HEK293 (cell line): ENCODE results near the gene ITGB1.
"Not testable (repeated sequence)": the region's sequence is repeated elsewhere in the genome, so short reads cannot be mapped to it uniquely, and the experiment has no call there.

ENCODE experiments used
- CTCF ChIA-PET: fragments of 350-600 bp; formaldehyde crosslinking; extraction: SDS; loops from one replicate; lab custom pipeline; 2021; ENCODE audit warnings: antibody characterized with exemption; lab: Yijun Ruan, JAX
- POLR2A ChIA-PET: fragments of 300-600 bp; formaldehyde crosslinking; extraction: SDS; loops from one replicate; lab custom pipeline; 2020; ENCODE audit warnings: antibody characterized with exemption, inconsistent platforms; lab: Yijun Ruan, JAX
- H3K27ac ChIP-seq: fragments of 200-500 bp; sonication (Bioruptor generic); 2 replicates; pipeline ENCODE4 v1.5.1; 2014; ENCODE audit warnings: low read depth, low read length, control low read depth, inconsistent platforms; ENCODE audit errors: extremely low read depth
- H3K36me3 ChIP-seq, 2 experiments: fragments of 200-500 bp in 1 of 2; sonication (Bioruptor generic) in 1 of 2; 1 replicate in 1 of 2; 2 replicates in 1 of 2; pipeline ENCODE4 v1.5.1; 2014 to 2017; ENCODE audit warnings: inconsistent platforms in 2 of 2, low read length in 2 of 2; ENCODE audit not compliant: control insufficient read depth in 2 of 2, insufficient read depth in 1 of 2
- H3K4me1 ChIP-seq: fragments of 200-500 bp; sonication (Bioruptor generic); 2 replicates; pipeline ENCODE4 v1.5.1; 2014; ENCODE audit warnings: mild to moderate bottlenecking, low read length, inconsistent platforms; ENCODE audit not compliant: control insufficient read depth, insufficient read depth
- H3K4me3 ChIP-seq: 2 replicates; pipeline ENCODE4 v1.5.1; 2011; ENCODE audit warnings: low read depth, mild to moderate bottlenecking, control low read depth, low read length, moderate library complexity
- H3K9me3 ChIP-seq: fragments of 200-500 bp; sonication (Bioruptor generic); 2 replicates; pipeline ENCODE4 v1.5.1; 2014; ENCODE audit warnings: low read depth, low read length, inconsistent platforms; ENCODE audit not compliant: control insufficient read depth, insufficient read depth
- BCL11A ChIP-seq: fragments of 450-650 bp; formaldehyde crosslinking; IDR thresholded peaks from 2 replicates; pipeline ENCODE4 v1.5.1; 2016; ENCODE audit warnings: low read depth, missing biosample characterization, missing genetic modification characterization
- GLI2 ChIP-seq: fragments of 450-650 bp; formaldehyde crosslinking; IDR thresholded peaks from 2 replicates; pipeline ENCODE4; 2017; ENCODE audit warnings: missing biosample characterization, missing genetic modification characterization, low read depth, borderline replicate concordance
- GLI4 ChIP-seq: fragments of 450-650 bp; formaldehyde crosslinking; IDR thresholded peaks from 2 replicates; pipeline ENCODE4 v1.5.1; 2016; ENCODE audit warnings: missing biosample characterization, missing genetic modification characterization
- YY2 ChIP-seq: fragments of 450-650 bp; formaldehyde crosslinking; IDR thresholded peaks from 2 replicates; pipeline ENCODE4 v1.5.1; 2016; ENCODE audit warnings: missing biosample characterization, missing genetic modification characterization
- ZFP69B ChIP-seq: fragments of 450-650 bp; formaldehyde crosslinking; IDR thresholded peaks from 2 replicates; pipeline ENCODE4 v1.5.1; 2016; ENCODE audit warnings: missing biosample characterization, missing genetic modification characterization
- ZIC2 ChIP-seq: fragments of 450-650 bp; formaldehyde crosslinking; IDR thresholded peaks from 2 replicates; pipeline ENCODE4 v1.5.1; 2016; ENCODE audit warnings: missing biosample characterization, missing genetic modification characterization
- ZNF132 ChIP-seq: fragments of 450-650 bp; formaldehyde crosslinking; IDR thresholded peaks from 2 replicates; pipeline ENCODE4 v1.5.1; 2017; ENCODE audit warnings: missing biosample characterization, missing genetic modification characterization, borderline replicate concordance
- ZNF146 ChIP-seq: fragments of 450-650 bp; formaldehyde crosslinking; IDR thresholded peaks from 2 replicates; pipeline ENCODE4 v1.5.1; 2016; ENCODE audit warnings: missing biosample characterization, missing genetic modification characterization
- ZNF148 ChIP-seq: fragments of 450-650 bp; formaldehyde crosslinking; IDR thresholded peaks from 2 replicates; pipeline ENCODE4 v1.5.0; 2017; ENCODE audit warnings: missing biosample characterization, missing genetic modification characterization, borderline replicate concordance
- ZNF184 ChIP-seq: fragments of 450-650 bp; IDR thresholded peaks from 2 replicates; pipeline ENCODE4 v1.5.1; 2018; ENCODE audit warnings: missing biosample characterization, mild to moderate bottlenecking, missing genetic modification characterization
- ZNF335 ChIP-seq: fragments of 450-650 bp; formaldehyde crosslinking; conservative IDR thresholded peaks from 2 replicates; pipeline ENCODE4 v1.5.1; 2016; ENCODE audit warnings: missing biosample characterization, missing genetic modification characterization
- ZNF362 ChIP-seq: fragments of 450-650 bp; formaldehyde crosslinking; IDR thresholded peaks from 2 replicates; pipeline ENCODE4 v1.5.1; 2016; ENCODE audit warnings: missing biosample characterization, missing genetic modification characterization
- ZNF510 ChIP-seq: fragments of 450-650 bp; formaldehyde crosslinking; IDR thresholded peaks from 2 replicates; pipeline ENCODE4 v1.5.1; 2018; ENCODE audit warnings: mild to moderate bottlenecking, missing genetic modification characterization, missing biosample characterization; ENCODE audit not compliant: insufficient replicate concordance
- ZNF580 ChIP-seq: fragments of 450-650 bp; formaldehyde crosslinking; IDR thresholded peaks from 2 replicates; pipeline ENCODE4 v1.5.1; 2016; ENCODE audit warnings: missing biosample characterization, missing genetic modification characterization
- ZNF610 ChIP-seq: fragments of 450-650 bp; formaldehyde crosslinking; IDR thresholded peaks from 2 replicates; pipeline ENCODE4 v1.5.1; 2016; ENCODE audit warnings: missing biosample characterization, missing genetic modification characterization, borderline replicate concordance

Gene ITGB1

DNA sequence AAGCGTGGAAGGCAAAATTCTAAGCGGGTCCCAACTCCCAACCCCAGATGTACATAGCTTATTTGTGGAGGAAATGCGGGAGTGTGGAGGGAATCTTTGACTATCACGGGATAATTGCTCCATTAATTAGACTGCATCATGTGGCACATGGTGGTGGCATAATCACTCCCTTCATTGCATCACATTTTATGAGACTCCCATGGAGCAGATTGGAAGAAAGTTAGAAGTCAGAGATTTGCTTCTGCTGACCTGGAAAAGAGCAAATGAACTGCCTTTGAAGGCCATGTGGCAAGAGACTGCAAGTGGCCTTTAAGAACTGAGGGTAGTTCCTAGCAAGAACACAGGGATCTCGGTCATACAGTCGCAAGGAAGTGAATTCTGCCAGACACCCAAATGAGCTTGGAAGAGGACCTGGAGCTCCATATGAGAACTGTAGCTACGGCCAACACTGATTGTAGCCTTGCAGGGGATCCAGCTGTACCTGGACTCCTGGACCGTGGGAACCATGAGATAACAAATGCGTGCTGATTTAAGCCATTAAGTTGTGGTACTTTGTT is 37.1 kb upstream of the ITGB1 start:
- no peaks in the 10 kb centered on the region for H3K9me3 ChIP-seq
- no peaks in the 10 kb centered on the region for H3K36me3 ChIP-seq
- CTCF ChIA-PET = no interaction called here
- H3K27ac ChIP-seq = no peak overlapping the region
- POLR2A ChIA-PET = interaction anchor here (1.4 kb wide), 1 partner anchor 14 kb away, joined by 3 read pairs; no protein-coding TSS in a partner anchor
- no peak overlapping the region for H3K4me3 ChIP-seq
- no peaks in the 10 kb centered on the region for H3K4me1 ChIP-seq
- TF ChIP-seq ZNF335 (tag by site-specific recombination) = no peak
- no peak for TF ChIP-seq GLI4 (tag by site-specific recombination)
- TF ChIP-seq GLI2 (tag by site-specific recombination) = no peak
- TF ChIP-seq ZNF510 (tag by site-specific recombination) = no peak
- no peak for TF ChIP-seq ZIC2 (tag by site-specific recombination)
- TF ChIP-seq ZNF148 (tag by site-specific recombination) = no peak
- TF ChIP-seq ZNF610 (tag by site-specific recombination) = no peak
- TF ChIP-seq ZNF184 (tag by site-specific recombination) = no peak
- no peak for TF ChIP-seq YY2 (tag by site-specific recombination)
- no peak for TF ChIP-seq ZFP69B
- TF ChIP-seq BCL11A (tag by site-specific recombination) = no peak
- no peak for TF ChIP-seq ZNF362 (tag by site-specific recombination)
- no peak for TF ChIP-seq ZNF132 (tag by site-specific recombination)

DNA sequence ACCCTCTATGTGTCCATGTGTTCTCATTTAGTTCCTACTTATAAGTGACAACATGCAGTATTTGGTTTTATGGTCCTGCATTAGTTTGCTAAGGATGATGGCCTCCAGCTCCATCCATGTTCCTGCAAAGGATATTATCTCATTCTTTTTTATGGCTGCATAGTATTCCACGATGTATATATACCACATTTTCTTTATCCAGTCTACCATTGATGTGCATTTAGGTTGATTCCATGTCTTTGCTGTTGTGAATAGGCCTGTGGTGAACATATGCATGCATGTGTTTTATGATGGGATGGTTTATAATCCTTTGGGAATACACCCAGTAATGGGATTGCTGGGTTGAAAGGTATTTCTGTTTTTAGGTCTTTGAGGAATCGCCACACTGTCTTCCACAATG is 36.6 kb upstream of the ITGB1 start:
- H3K4me3 ChIP-seq, H3K9me3 ChIP-seq, H3K27ac ChIP-seq, H3K4me1 ChIP-seq, CTCF ChIA-PET, H3K36me3 ChIP-seq: not testable (repeated sequence)
- peak; percentile 95 for TF ChIP-seq ZNF146 (tag by site-specific recombination)
- peak; percentile 84 for TF ChIP-seq ZNF580 (tag by site-specific recombination)
- POLR2A ChIA-PET = interaction anchor here (1.4 kb wide), 1 partner anchor 14 kb away, joined by 3 read pairs; no protein-coding TSS in a partner anchor

- not testable (repeated sequence) for H3K36me3 ChIP-seq, H3K9me3 ChIP-seq, H3K4me1 ChIP-seq, H3K4me3 ChIP-seq, H3K27ac ChIP-seq
- ChIA-PET POLR2A (interaction anchor here (2.1 kb wide), 1 partner anchor 12 kb away, joined by 7 read pairs; no protein-coding TSS in a partner anchor), CTCF (interaction anchor here (2.4 kb wide), 1 partner anchor 17 kb away, joined by 7 read pairs; no protein-coding TSS in a partner anchor)
Measured at GRCh38 chr10:32992310-32992709, 34.3 kb upstream of the ITGB1 start.
